Measurements from ENCODE around the gene CRYGD. TPM values are rescaled to one million over a fixed set of nuclear protein-coding genes. Genes with fewer than 3 reads are reported as not detected.

Gene CRYGD
- total and polyA plus RNA-seq, 2 of the 13 experiments (the other 11 are each of a cell fraction or from before 2014, with no cell fraction given) = not detected

- TF ChIP-seq SIN3A (IDR thresholded peaks at IDR 0.05; ENCODE audit: borderline replicate concordance, low read depth, low read length) (no peak), ZNF44 (CRISPR knock-in tag; IDR thresholded peaks at IDR 0.05) (no peak), NFATC3 (CRISPR knock-in tag; IDR thresholded peaks at IDR 0.05) (no peak), ARNTL (CRISPR knock-in tag; IDR thresholded peaks at IDR 0.05) (no peak), ZNF781 (CRISPR knock-in tag; IDR thresholded peaks at IDR 0.05; ENCODE audit: borderline replicate concordance, not compliant biosample characterization) (no peak), ZFYVE20 (CRISPR knock-in tag; IDR thresholded peaks at IDR 0.05; ENCODE audit: borderline replicate concordance, low read depth) (no peak), HOXA5 (CRISPR knock-in tag; IDR thresholded peaks at IDR 0.05) (no peak), EED (CRISPR knock-in tag; IDR thresholded peaks at IDR 0.05) (no peak), BRD4 (CRISPR knock-in tag; IDR thresholded peaks at IDR 0.05) (no peak), ESRRA (CRISPR knock-in tag; IDR thresholded peaks at IDR 0.05; ENCODE audit: low read depth) (no peak), FOSL1 (CRISPR knock-in tag; IDR thresholded peaks at IDR 0.05; ENCODE audit: borderline replicate concordance) (peak; percentile 46; the same call in 1 of the 2 replicates), KDM3A (CRISPR knock-in tag; IDR thresholded peaks at IDR 0.05; ENCODE audit: low read depth) (no peak), ZNF512 (CRISPR knock-in tag; IDR thresholded peaks at IDR 0.05) (no peak), REXO4 (CRISPR knock-in tag; IDR thresholded peaks at IDR 0.05; ENCODE audit: borderline replicate concordance) (no peak), ZFP36 (IDR thresholded peaks at IDR 0.05; ENCODE audit: borderline replicate concordance, low read depth, low read length, partially characterized antibody) (no peak), ZNF800 (CRISPR knock-in tag; IDR thresholded peaks at IDR 0.05) (peak; percentile 67; the same call in 1 of the 2 replicates), SSRP1 (CRISPR knock-in tag; IDR thresholded peaks at IDR 0.05) (peak; percentile 67; the same call in 1 of the 2 replicates), KLF15 (CRISPR knock-in tag; IDR thresholded peaks at IDR 0.05; ENCODE audit: borderline replicate concordance) (no peak), HOXA9 (CRISPR knock-in tag; IDR thresholded peaks at IDR 0.05; ENCODE audit: borderline replicate concordance) (no peak), ZSCAN9 (CRISPR knock-in tag; IDR thresholded peaks at IDR 0.05; ENCODE audit: borderline replicate concordance) (0 out of 2 replicates have a peak, but pooled peaks have one; percentile 48), FOXP1 (IDR thresholded peaks at IDR 0.05) (no peak), FOXP1 (CRISPR knock-in tag; IDR thresholded peaks at IDR 0.05) (no peak), TP53 (CRISPR knock-in tag; conservative IDR thresholded peaks at IDR 0.05) (no peak), SP1 (IDR thresholded peaks at IDR 0.05) (no peak), SP1 (CRISPR knock-in tag; IDR thresholded peaks at IDR 0.05) (no peak), KLF9 (CRISPR knock-in tag; IDR thresholded peaks at IDR 0.05; ENCODE audit: low read depth) (0 out of 2 replicates have a peak, but pooled peaks have one; percentile 39)
- TF ChIP-seq, protein P1, sequence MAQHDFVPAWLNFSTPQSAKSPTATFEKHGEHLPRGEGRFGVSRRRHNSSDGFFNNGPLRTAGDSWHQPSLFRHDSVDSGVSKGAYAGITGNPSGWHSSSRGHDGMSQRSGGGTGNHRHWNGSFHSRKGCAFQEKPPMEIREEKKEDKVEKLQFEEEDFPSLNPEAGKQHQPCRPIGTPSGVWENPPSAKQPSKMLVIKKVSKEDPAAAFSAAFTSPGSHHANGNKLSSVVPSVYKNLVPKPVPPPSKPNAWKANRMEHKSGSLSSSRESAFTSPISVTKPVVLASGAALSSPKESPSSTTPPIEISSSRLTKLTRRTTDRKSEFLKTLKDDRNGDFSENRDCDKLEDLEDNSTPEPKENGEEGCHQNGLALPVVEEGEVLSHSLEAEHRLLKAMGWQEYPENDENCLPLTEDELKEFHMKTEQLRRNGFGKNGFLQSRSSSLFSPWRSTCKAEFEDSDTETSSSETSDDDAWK (CRISPR knock-in tag; IDR thresholded peaks at IDR 0.05) = no peak
These were observed 5.7 kb upstream of the CRYGD start, which contains the start of gene CRYGC (continued) for GRCh38 chr2:208129744-208130711.

All from HepG2 (cell line).